Activated B cell treated with CpG ODN at 0.5 μM for 24 hours (primary cell): ENCODE data around the gene LIPT1. TPM values are rescaled to one million over a fixed set of nuclear protein-coding genes. Genes with fewer than 3 reads are reported as not detected.

Experiments
- ATAC-seq: fragments of 200-7000 bp; cut with Tn5 transposase; one replicate; pipeline ENCODE4 v1.10.0; 2021; ENCODE audit warnings: low read depth, mild to moderate bottlenecking, moderate library complexity
- CTCF ChIA-PET: fragments of 350-600 bp; sonication (Branson Sonifier 250); formaldehyde crosslinking; loops from one replicate; lab custom pipeline; 2021; ENCODE audit warnings: antibody characterized with exemption; lab: Charles Lee
- POLR2A ChIA-PET: fragments of 350-600 bp; sonication (Branson Sonifier 250); formaldehyde crosslinking; loops from one replicate; lab custom pipeline; 2021; ENCODE audit warnings: antibody characterized with exemption; lab: Charles Lee
- DNase-seq: peaks from one replicate; pipeline ENCODE4 v3.0.0; 2022
- H3K27ac Mint-ChIP-seq: one replicate; pipeline ENCODE4 v1.8.0; 2020; ENCODE audit warnings: mixed read lengths
- H3K27me3 Mint-ChIP-seq: one replicate; pipeline ENCODE4 v1.8.0; 2021; ENCODE audit warnings: mixed read lengths
- H3K36me3 Mint-ChIP-seq: one replicate; pipeline ENCODE4 v1.8.0; 2021; ENCODE audit warnings: low read depth, mixed read lengths
- H3K4me1 Mint-ChIP-seq: one replicate; pipeline ENCODE4 v1.8.0; 2021; ENCODE audit warnings: mixed read lengths
- H3K4me3 Mint-ChIP-seq: one replicate; pipeline ENCODE4 v1.8.0; 2020; ENCODE audit warnings: mild to moderate bottlenecking, mixed read lengths
- H3K9me3 Mint-ChIP-seq: one replicate; pipeline ENCODE4 v1.8.0; 2020; ENCODE audit warnings: mixed read lengths
- CTCF ChIP-seq: fragments of 200-600 bp; IDR thresholded peaks from one replicate; pipeline ENCODE4 v1.8.0; 2022; ENCODE audit warnings: antibody characterized with exemption, mild to moderate bottlenecking
- intact Hi-C: fragments of 100-400 bp; cut with micrococcal nuclease; formaldehyde crosslinking; loops from one replicate; pipeline ENCODE4 v1.15.1; 2024
- total RNA-seq: library from RNA; stranded (reverse); gene quantifications from 2 replicates; pipeline ENCODE4 v1.2.3, GENCODE V29; 2022

Gene LIPT1
- total RNA-seq, 1 donor from 2014 or later: 18.1 TPM

DNA sequence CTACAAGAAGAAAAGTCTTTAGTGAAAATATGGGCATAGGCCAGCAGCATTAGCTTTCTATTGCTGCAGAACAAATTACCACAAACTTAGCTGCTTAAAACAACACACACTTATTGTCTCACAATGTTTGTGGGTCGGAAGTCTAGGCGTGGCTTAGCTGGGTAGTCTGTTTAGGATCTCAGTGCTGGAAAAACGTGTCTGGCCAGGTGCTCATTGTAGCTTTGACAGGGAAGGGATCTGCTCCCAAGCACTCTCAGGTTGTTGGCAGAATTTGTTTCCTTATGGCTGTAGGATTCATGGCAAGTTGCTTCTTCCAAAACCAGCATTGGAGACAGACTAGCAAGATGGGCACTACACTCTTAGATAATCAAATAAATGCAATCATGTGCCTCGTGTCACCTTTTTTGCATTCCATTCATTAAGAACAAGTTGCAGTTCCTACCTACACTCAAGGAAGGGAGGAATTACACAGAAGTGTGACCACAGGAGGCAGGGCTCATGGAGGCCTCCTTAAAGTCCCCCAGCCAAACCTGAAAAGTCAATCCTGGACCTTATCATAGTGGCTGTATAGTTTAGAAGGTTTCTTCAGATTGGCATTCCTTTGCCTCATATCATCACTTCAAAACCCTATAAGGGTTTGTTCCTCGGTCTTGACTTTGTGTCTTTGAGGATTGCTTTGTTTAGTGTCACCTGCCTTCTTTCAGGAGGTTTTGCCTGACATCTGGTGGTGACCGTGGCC lies 43.5 kb downstream of the LIPT1 start:
- intact Hi-C loops: no loop called here
- Mint-ChIP-seq H3K27ac (no peak overlapping the region), H3K4me3 (no peak overlapping the region), H3K9me3 (no peaks in the 10 kb centered on the region), H3K27me3 (no peaks in the 10 kb centered on the region), H3K36me3 (peaks cover 36% of the 10 kb centered on the region), H3K4me1 (no peaks in the 10 kb centered on the region)
- POLR2A ChIA-PET: no interaction called here
- DNase-seq (no peak), ATAC-seq (no peak)
- TF ChIP-seq CTCF: no peak
- CTCF ChIA-PET: no interaction called here

DNA sequence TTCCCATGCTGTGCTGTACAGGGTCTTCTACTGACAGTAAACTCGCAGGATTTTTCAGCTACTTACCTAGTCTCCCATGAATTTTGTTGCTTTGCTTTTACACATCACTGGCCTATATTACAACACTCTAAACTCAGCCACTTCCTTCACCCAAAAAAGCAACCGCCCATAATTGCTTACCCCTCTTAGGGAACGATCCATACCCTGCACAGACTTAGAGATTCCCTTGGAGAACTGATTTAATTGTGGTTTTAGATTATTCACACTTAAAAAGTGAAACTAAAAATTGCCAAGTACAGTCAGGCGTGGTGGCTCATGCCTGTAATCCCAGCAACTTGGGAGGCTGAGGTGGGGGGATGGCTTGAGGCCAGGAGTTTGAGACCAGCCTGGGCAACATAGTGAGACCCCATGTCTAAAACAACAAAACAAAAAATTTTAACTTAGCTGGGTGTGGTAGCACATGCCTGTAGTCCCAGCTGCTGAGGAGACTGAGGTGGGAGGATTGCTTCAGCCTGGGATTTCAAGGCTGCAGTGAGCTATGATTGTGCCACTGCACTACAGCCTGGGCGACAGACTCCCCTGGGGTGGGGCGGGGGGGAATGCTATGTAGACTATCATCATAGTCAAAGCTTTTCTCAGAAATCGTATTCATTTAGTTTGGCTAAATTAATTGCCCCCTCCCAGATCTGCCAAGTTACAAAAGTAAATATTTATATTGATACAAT lies 45.5 kb downstream of the LIPT1 start:
- TF ChIP-seq CTCF: no peak
- intact Hi-C loops: no loop called here
- CTCF ChIA-PET: no interaction called here
- no peaks in the 10 kb centered on the region for H3K27me3 Mint-ChIP-seq
- POLR2A ChIA-PET: no interaction called here
- no peak overlapping the region for H3K4me3 Mint-ChIP-seq
- no peaks in the 10 kb centered on the region for H3K9me3 Mint-ChIP-seq
- DNase-seq: no peak
- no peak overlapping the region for H3K27ac Mint-ChIP-seq
- no peaks in the 10 kb centered on the region for H3K4me1 Mint-ChIP-seq
- ATAC-seq: no peak
- H3K36me3 Mint-ChIP-seq: peaks cover 31% of the 10 kb centered on the region

GRCh38 chr2:99201959-99202678 lies 47.4 kb downstream of the LIPT1 start:
- Mint-ChIP-seq H3K4me1 (no peaks in the 10 kb centered on the region), H3K9me3 (peaks cover 9% of the 10 kb centered on the region), H3K27ac (no peak overlapping the region), H3K4me3 (no peak overlapping the region), H3K36me3 (peaks cover 17% of the 10 kb centered on the region), H3K27me3 (no peaks in the 10 kb centered on the region)
- DNase-seq (no peak), ATAC-seq (no peak)
- intact Hi-C loops: no loop called here
- ChIA-PET CTCF (no interaction called here), POLR2A (no interaction called here)
- no peak for TF ChIP-seq CTCF

DNA sequence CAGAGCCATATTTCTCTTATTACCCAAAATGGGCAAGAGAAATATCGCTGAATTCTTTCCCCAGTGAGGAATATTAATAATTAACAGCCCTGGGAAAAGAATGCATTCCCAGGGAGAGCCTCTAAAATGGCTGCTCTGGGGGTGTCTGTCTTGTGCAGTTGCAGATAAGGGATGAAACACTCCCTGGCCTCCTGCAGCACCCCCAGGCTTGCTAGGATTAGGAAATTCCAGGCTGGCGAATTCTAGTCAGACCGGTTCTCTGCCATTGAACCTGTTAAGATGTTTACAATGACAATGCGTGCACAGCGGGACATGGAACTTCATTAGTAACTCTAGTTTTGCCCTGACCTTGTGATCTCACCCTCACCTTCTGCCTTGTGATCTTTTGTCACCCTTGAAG lies 50.7 kb downstream of the LIPT1 start:
- ChIA-PET POLR2A (no interaction called here), CTCF (no interaction called here)
- intact Hi-C loops: no loop called here
- Mint-ChIP-seq H3K9me3 (peaks cover 9% of the 10 kb centered on the region), H3K36me3 (peaks cover 21% of the 10 kb centered on the region), H3K4me1 (no peaks in the 10 kb centered on the region), H3K27me3 (no peaks in the 10 kb centered on the region), H3K27ac (no peak overlapping the region), H3K4me3 (no peak overlapping the region)
- no peak for TF ChIP-seq CTCF
- ATAC-seq: no peak
- no peak for DNase-seq

Other genes starting within 250 kb of the LIPT1 start
- gene CRACDL, start 218.7 kb upstream of the LIPT1 start, total RNA-seq: not detected in 2 replicates
- 0.69 and 1.2 TPM in 2 replicates for gene C2orf15, start 13.3 kb upstream of the LIPT1 start, total RNA-seq
- gene TSGA10, start within 50 bp of the LIPT1 start, total RNA-seq: 18.5 and 20.4 TPM in 2 replicates
- 54.1 and 59.8 TPM in 2 replicates for gene MITD1, start 26.1 kb downstream of the LIPT1 start, total RNA-seq
- 18.6 and 21.4 TPM in 2 replicates for gene MRPL30, start 26.2 kb downstream of the LIPT1 start, total RNA-seq
- gene LYG2, start 100.7 kb downstream of the LIPT1 start, total RNA-seq: not detected in 2 replicates
- gene LYG1, start 146.2 kb downstream of the LIPT1 start, total RNA-seq: 1.5 and 1.9 TPM in 2 replicates
- 26.8 and 28.1 TPM in 2 replicates for gene TXNDC9, start 181.4 kb downstream of the LIPT1 start, total RNA-seq
- gene EIF5B, start 182.4 kb downstream of the LIPT1 start, total RNA-seq: 52.3 and 55.0 TPM in 2 replicates